Measurements from ENCODE around the gene TMEM225B.

DNA sequence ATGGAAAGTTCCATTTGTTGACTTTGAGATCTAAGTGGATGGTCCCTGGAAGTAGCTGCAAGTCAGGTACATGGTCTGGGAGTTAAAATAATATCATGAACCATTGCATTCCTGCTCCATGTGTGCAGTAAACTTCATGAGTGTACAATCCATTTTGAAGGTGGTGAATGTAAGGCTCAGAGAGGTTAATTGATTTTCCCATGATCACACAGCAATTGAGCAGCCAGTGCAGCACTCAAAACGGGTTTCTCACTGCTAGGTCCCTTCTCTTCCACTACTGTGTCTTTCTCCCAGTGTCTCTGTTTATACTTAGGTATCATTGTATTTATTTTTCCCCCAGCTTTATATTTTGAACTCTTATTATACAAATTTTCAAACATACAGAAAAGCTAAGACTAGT is 28.6 kb downstream of the TMEM225B start:
- TF ChIP-seq, protein P1, sequence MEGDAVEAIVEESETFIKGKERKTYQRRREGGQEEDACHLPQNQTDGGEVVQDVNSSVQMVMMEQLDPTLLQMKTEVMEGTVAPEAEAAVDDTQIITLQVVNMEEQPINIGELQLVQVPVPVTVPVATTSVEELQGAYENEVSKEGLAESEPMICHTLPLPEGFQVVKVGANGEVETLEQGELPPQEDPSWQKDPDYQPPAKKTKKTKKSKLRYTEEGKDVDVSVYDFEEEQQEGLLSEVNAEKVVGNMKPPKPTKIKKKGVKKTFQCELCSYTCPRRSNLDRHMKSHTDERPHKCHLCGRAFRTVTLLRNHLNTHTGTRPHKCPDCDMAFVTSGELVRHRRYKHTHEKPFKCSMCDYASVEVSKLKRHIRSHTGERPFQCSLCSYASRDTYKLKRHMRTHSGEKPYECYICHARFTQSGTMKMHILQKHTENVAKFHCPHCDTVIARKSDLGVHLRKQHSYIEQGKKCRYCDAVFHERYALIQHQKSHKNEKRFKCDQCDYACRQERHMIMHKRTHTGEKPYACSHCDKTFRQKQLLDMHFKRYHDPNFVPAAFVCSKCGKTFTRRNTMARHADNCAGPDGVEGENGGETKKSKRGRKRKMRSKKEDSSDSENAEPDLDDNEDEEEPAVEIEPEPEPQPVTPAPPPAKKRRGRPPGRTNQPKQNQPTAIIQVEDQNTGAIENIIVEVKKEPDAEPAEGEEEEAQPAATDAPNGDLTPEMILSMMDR (conservative IDR thresholded peaks at IDR 0.05; ENCODE audit: low read depth, low read length), result no peak
- TF ChIP-seq, protein P2, sequence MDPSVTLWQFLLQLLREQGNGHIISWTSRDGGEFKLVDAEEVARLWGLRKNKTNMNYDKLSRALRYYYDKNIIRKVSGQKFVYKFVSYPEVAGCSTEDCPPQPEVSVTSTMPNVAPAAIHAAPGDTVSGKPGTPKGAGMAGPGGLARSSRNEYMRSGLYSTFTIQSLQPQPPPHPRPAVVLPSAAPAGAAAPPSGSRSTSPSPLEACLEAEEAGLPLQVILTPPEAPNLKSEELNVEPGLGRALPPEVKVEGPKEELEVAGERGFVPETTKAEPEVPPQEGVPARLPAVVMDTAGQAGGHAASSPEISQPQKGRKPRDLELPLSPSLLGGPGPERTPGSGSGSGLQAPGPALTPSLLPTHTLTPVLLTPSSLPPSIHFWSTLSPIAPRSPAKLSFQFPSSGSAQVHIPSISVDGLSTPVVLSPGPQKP (IDR thresholded peaks at IDR 0.05; ENCODE audit: borderline replicate concordance, low read depth, low read length), result no peak
- TF ChIP-seq SMC3 (IDR thresholded peaks at IDR 0.05; ENCODE audit: low read depth, low read length) (no peak), RFX5 (IDR thresholded peaks at IDR 0.05; ENCODE audit: low read depth, low read length) (no peak), FOS (IDR thresholded peaks at IDR 0.05; ENCODE audit: low read depth, low read length) (no peak), MAZ (IDR thresholded peaks at IDR 0.05; ENCODE audit: borderline replicate concordance, low read depth, low read length) (no peak)
- TF ChIP-seq, protein P3, sequence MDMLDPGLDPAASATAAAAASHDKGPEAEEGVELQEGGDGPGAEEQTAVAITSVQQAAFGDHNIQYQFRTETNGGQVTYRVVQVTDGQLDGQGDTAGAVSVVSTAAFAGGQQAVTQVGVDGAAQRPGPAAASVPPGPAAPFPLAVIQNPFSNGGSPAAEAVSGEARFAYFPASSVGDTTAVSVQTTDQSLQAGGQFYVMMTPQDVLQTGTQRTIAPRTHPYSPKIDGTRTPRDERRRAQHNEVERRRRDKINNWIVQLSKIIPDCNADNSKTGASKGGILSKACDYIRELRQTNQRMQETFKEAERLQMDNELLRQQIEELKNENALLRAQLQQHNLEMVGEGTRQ (IDR thresholded peaks at IDR 0.05; ENCODE audit: low read depth, low read length), result no peak

Data from IMR-90 (cell line).